ENCODE measurements around the gene ADGRL2.

GRCh38 chr1:82034812-82035211 lies 234.1 kb downstream of the ADGRL2 start:
- TF ChIP-seq POLR2A (IDR thresholded peaks at IDR 0.05; ENCODE audit: low read depth, low read length), result no peak
- no peak for TF ChIP-seq SPI1 (IDR thresholded peaks at IDR 0.05; ENCODE audit: low read depth, low read length)
- no peak for TF ChIP-seq TAF1 (IDR thresholded peaks at IDR 0.05; ENCODE audit: low read depth, low read length)
- TF ChIP-seq POU2F2 (IDR thresholded peaks at IDR 0.05; ENCODE audit: low read depth, low read length), result no peak
- TF ChIP-seq POLR2AphosphoS5 (IDR thresholded peaks at IDR 0.05; ENCODE audit: low read depth, low read length), result no peak
- no peak for TF ChIP-seq PAX5 (IDR thresholded peaks at IDR 0.05; ENCODE audit: insufficient read depth, low read length, severe bottlenecking)
